SK-N-SH treated with all-trans-retinoic acid at 6 μM for 48 hours (cell line): ENCODE results near the gene DCAF7.

Source experiments
- ATAC-seq: fragments of 200-7000 bp; cut with Tn5 transposase; 3 replicates; pipeline ENCODE4 v1.9.1; 2020; ENCODE audit warnings: mild to moderate bottlenecking, moderate library complexity
- ARNTL ChIP-seq: fragments of 450-650 bp; formaldehyde crosslinking; IDR thresholded peaks from 2 replicates; pipeline ENCODE4 v1.5.0; 2020; ENCODE audit warnings: low read depth, mild to moderate bottlenecking, moderate library complexity, borderline replicate concordance
- BACH2 ChIP-seq: fragments of 250-450 bp; sonication (Bioruptor Pico); IDR thresholded peaks from 2 replicates; pipeline ENCODE4 v1.9.0; 2021; ENCODE audit warnings: mild to moderate bottlenecking, borderline replicate concordance
- CSDC2 ChIP-seq: fragments of 250-450 bp; sonication (Bioruptor Pico); IDR thresholded peaks from 2 replicates; pipeline ENCODE4 v1.5.0; 2020; ENCODE audit warnings: mild to moderate bottlenecking, moderate library complexity
- ESRRG ChIP-seq: fragments of 250-450 bp; sonication (Bioruptor Pico); IDR thresholded peaks from 2 replicates; pipeline ENCODE4 v1.6.1; 2021; ENCODE audit warnings: mild to moderate bottlenecking
- GLIS3 ChIP-seq: fragments of 250-450 bp; sonication (Bioruptor Pico); IDR thresholded peaks from 2 replicates; pipeline ENCODE4 v1.5.0; 2020; ENCODE audit warnings: mild to moderate bottlenecking, moderate library complexity
- ISL1 ChIP-seq: fragments of 250-450 bp; sonication (Bioruptor Pico); IDR thresholded peaks from 2 replicates; pipeline ENCODE4 v2.1.2; 2022; ENCODE audit warnings: mild to moderate bottlenecking, moderate library complexity
- OSR1 ChIP-seq: fragments of 250-450 bp; sonication (Bioruptor Pico); IDR thresholded peaks from 2 replicates; pipeline ENCODE4 v1.8.0; 2022; ENCODE audit warnings: moderate library complexity, mild to moderate bottlenecking, inconsistent platforms
- PATZ1 ChIP-seq: fragments of 250-450 bp; sonication (Bioruptor Pico); IDR thresholded peaks from 2 replicates; pipeline ENCODE4 v1.8.0; 2020; ENCODE audit warnings: mild to moderate bottlenecking, moderate library complexity, borderline replicate concordance
- SNAI2 ChIP-seq: fragments of 250-450 bp; sonication (Bioruptor Pico); IDR thresholded peaks from 2 replicates; pipeline ENCODE4 v1.5.0; 2020; ENCODE audit warnings: mild to moderate bottlenecking, moderate library complexity
- TCF4 ChIP-seq: fragments of 250-450 bp; sonication (Bioruptor Pico); IDR thresholded peaks from 2 replicates; pipeline ENCODE4 v1.8.0; 2021; ENCODE audit warnings: mild to moderate bottlenecking, moderate library complexity, borderline replicate concordance
- TOX ChIP-seq: fragments of 250-450 bp; sonication (Bioruptor Pico); IDR thresholded peaks from 2 replicates; pipeline ENCODE4 v1.8.0; 2021; ENCODE audit warnings: mild to moderate bottlenecking, moderate library complexity, borderline replicate concordance
- TSHZ2 ChIP-seq: fragments of 250-450 bp; sonication (Bioruptor Pico); IDR thresholded peaks from 2 replicates; pipeline ENCODE4 v1.5.0; 2020; ENCODE audit warnings: mild to moderate bottlenecking, moderate library complexity
- ZC3H10 ChIP-seq: fragments of 250-450 bp; sonication (Bioruptor Pico); IDR thresholded peaks from 2 replicates; pipeline ENCODE4 v1.5.1; 2021; ENCODE audit warnings: mild to moderate bottlenecking, moderate library complexity
- ZFP3 ChIP-seq: fragments of 250-450 bp; sonication (Bioruptor Pico); IDR thresholded peaks from 2 replicates; pipeline ENCODE4 v1.5.0; 2020; ENCODE audit warnings: mild to moderate bottlenecking, moderate library complexity
- ZFP30 ChIP-seq: fragments of 450-650 bp; formaldehyde crosslinking; IDR thresholded peaks from 2 replicates; pipeline ENCODE4 v1.5.0; 2022; ENCODE audit warnings: mild to moderate bottlenecking, moderate library complexity
- ZNF565 ChIP-seq: fragments of 450-650 bp; formaldehyde crosslinking; conservative IDR thresholded peaks from 2 replicates; pipeline ENCODE4 v1.5.0; 2020; ENCODE audit warnings: low read depth, mild to moderate bottlenecking, moderate library complexity
- ZNF70 ChIP-seq: fragments of 450-650 bp; formaldehyde crosslinking; IDR thresholded peaks from 2 replicates; pipeline ENCODE4 v1.5.0; 2020; ENCODE audit warnings: mild to moderate bottlenecking, moderate library complexity
- ZNF8 ChIP-seq: fragments of 450-650 bp; formaldehyde crosslinking; IDR thresholded peaks from 2 replicates; pipeline ENCODE4 v1.5.0; 2020; ENCODE audit warnings: mild to moderate bottlenecking, moderate library complexity
- TF ChIP-seq, protein P1 (sequence below): fragments of 250-450 bp; sonication (Bioruptor Pico); IDR thresholded peaks from 2 replicates; pipeline ENCODE4 v1.5.1; 2021; ENCODE audit warnings: mild to moderate bottlenecking, moderate library complexity
- TF ChIP-seq, protein P2 (sequence below): fragments of 250-450 bp; sonication (Bioruptor Pico); IDR thresholded peaks from 2 replicates; pipeline ENCODE4 v1.8.0; 2021; ENCODE audit warnings: low read depth, mild to moderate bottlenecking, moderate library complexity, borderline replicate concordance

The DCAF7 gene

GRCh38 chr17:63529711-63530556 is 20.3 kb upstream of the DCAF7 start:
- TF ChIP-seq OSR1 (CRISPR knock-in tag) (no peak), ZFP30 (no peak), CSDC2 (no peak), GLIS3 (CRISPR knock-in tag) (no peak), PATZ1 (CRISPR knock-in tag) (no peak), ESRRG (CRISPR knock-in tag) (no peak), ARNTL (CRISPR knock-in tag) (no peak), ZC3H10 (no peak), ZNF8 (CRISPR knock-in tag) (no peak), BACH2 (CRISPR knock-in tag) (no peak), ZFP3 (CRISPR knock-in tag) (no peak)
- ATAC-seq: no peak

- no peak for TF ChIP-seq BACH2 (CRISPR knock-in tag)
- no peak for TF ChIP-seq ZNF70 (CRISPR knock-in tag)
- TF ChIP-seq SNAI2 (CRISPR knock-in tag): no peak
- TF ChIP-seq ZNF565 (CRISPR knock-in tag): no peak
- no peak for TF ChIP-seq ZC3H10
- TF ChIP-seq ZFP3 (CRISPR knock-in tag): no peak
- no peak for TF ChIP-seq ZNF8 (CRISPR knock-in tag)
- no peak for TF ChIP-seq TSHZ2 (CRISPR knock-in tag)
- TF ChIP-seq ESRRG (CRISPR knock-in tag): no peak
- no peak for TF ChIP-seq TOX (CRISPR knock-in tag)
- TF ChIP-seq TCF4 (CRISPR knock-in tag): no peak
- TF ChIP-seq ZFP30: no peak
- TF ChIP-seq PATZ1 (CRISPR knock-in tag): no peak
- TF ChIP-seq, protein P1, sequence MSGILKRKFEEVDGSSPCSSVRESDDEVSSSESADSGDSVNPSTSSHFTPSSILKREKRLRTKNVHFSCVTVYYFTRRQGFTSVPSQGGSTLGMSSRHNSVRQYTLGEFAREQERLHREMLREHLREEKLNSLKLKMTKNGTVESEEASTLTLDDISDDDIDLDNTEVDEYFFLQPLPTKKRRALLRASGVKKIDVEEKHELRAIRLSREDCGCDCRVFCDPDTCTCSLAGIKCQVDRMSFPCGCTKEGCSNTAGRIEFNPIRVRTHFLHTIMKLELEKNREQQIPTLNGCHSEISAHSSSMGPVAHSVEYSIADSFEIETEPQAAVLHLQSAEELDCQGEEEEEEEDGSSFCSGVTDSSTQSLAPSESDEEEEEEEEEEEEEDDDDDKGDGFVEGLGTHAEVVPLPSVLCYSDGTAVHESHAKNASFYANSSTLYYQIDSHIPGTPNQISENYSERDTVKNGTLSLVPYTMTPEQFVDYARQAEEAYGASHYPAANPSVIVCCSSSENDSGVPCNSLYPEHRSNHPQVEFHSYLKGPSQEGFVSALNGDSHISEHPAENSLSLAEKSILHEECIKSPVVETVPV (CRISPR knock-in tag): no peak
- no peak for TF ChIP-seq CSDC2
- TF ChIP-seq ARNTL (CRISPR knock-in tag): no peak
- TF ChIP-seq ISL1: no peak
- TF ChIP-seq, protein P2, sequence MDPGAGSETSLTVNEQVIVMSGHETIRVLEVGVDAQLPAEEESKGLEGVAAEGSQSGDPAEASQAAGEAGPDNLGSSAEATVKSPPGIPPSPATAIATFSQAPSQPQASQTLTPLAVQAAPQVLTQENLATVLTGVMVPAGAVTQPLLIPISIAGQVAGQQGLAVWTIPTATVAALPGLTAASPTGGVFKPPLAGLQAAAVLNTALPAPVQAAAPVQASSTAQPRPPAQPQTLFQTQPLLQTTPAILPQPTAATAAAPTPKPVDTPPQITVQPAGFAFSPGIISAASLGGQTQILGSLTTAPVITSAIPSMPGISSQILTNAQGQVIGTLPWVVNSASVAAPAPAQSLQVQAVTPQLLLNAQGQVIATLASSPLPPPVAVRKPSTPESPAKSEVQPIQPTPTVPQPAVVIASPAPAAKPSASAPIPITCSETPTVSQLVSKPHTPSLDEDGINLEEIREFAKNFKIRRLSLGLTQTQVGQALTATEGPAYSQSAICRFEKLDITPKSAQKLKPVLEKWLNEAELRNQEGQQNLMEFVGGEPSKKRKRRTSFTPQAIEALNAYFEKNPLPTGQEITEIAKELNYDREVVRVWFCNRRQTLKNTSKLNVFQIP (CRISPR knock-in tag): no peak
These were observed 19.7 kb upstream of the DCAF7 start for GRCh38 chr17:63530557-63531021.

More at GRCh38 chr17:63530557-63531021, 19.7 kb upstream of the DCAF7 start:
- ATAC-seq: no peak
